GM21381 (cell line): ENCODE data around the gene DCAF5.

Experiments used
- ATAC-seq: cut with Tn5 transposase; IDR thresholded peaks from one replicate; pipeline ENCODE4 v1.9.1; 2021; ENCODE audit warnings: mild to moderate bottlenecking, moderate library complexity; ENCODE audit not compliant: unreplicated experiment

Gene DCAF5

DNA sequence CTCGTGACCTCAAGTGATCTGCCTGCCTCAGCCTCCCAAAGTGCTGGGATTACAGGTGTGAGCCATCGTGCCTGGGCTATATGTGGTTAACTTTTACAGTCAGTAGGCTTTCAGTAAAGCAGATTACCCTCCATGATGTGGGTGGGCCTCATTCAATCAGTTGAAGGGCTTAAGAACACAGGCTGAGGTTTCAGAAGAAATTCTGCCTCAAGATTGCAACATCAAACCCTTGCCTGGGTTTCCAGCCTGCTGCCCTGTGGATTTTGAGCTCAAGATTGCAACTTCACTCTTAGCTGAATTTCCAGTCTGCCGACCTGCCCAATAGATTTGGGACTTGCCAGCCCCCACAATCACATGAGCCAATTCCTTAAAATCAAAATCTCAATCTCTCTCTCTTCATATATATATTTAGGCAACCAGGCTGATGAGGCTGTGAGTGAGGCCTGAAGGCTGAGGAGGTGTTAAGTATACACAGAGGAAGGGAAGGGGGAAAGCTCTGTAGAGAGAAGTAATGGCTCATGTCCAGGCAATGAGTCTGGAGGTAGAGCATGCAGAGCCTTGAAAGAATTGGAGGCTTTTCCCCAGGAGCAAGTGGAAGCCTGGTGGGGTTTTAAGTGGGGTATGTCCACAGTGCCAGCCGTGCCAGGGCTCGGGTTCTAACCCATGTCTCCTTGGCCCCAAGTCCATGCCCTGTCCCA lies 140.5 kb downstream of the DCAF5 start:
- no peak for ATAC-seq

DNA sequence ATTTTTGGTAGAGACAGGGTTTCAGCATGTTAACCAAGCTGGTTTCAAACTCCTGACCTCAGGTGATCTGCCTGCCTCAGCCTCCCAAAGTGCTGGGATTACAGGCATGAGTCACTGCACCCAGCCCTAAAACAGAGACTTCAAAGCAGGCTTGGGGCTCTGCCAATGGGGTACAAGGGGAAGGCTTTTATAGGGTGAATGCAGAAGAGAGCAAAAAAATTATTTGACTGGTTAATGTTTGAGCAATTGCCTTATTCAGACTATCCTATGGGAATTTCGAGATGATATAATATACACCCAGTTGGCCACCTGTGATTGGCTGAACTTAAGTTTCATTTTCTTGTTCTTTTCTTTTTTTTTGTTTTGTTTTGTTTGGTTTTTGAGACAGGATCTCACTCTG lies 142.3 kb downstream of the DCAF5 start:
- ATAC-seq, result no peak

DNA sequence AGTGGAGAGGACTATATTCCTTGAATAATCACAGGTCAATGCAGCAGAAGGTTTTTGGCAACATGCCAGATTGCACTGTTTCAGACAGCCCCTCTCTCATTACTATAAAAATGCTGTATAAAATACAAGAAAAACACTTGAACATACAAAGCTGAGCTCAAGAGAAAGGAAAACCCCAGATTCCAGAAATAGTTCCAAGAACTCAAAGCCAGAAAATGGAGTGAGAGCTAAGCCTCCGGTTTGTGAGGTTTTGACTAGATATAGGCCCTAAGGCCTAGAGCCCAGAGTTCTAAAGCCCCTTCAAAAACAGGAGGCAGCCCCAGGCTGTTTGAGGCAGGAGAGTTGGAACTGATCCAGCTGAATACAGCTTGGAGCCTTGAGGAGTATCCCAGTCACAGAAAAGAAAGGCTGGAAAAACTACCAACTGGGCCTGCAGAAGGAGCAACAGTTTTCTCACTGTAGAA lies 144.5 kb downstream of the DCAF5 start:
- no peak for ATAC-seq

DNA sequence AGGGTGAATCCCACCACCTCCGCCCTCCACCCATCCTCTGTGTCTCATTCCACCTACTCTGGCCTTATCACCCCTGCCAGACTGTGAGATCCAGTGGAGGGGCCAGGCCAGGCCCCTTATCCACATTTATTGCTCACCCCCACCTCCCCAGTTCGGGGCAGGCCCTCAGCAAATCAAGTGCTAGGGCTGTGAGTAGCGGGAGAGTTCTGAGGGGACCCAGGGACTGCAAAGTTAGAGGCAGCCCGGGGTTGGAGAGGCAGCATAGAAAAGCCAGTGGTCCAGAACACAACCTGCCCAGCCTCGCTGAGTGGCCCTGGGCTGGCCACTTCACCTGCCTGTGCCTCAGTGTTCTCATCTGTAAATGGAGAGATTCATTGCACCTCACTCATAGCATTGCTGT lies 146.6 kb downstream of the DCAF5 start:
- ATAC-seq, result no peak

DNA sequence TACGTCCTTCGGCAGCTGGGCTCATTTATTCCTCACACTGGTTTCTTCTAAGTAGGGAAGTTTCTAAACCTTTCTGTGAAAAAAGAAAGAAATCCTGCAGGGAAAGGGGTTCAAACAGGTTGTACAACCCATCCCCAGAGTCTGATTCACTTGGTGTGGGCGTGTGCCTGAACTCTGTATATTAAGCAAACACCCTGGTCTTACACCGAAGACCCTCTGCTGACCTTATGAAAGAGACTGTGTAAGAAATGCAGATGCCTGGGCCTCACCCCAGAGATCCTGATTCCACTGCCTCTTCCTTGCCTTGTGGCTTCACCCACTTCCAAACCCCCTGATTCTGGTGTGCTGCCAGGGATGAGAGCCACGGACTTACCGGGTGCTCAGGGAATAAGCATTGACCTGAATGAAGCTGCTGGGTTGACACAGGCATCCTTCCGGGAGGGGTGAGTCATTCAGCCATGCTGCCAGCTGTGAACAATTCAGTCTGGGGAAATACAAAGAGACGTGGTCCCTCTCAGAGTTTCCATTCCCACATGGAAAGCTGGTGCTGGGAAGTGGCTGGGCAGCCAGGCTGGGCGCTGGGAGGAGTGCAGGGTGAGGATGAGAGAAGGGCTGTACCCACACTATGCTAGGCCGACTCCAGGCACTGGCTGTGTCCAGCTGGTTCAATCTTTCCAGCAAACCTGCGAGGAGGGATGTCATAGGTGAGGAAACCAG lies 147.3 kb downstream of the DCAF5 start:
- no peak for ATAC-seq

DNA sequence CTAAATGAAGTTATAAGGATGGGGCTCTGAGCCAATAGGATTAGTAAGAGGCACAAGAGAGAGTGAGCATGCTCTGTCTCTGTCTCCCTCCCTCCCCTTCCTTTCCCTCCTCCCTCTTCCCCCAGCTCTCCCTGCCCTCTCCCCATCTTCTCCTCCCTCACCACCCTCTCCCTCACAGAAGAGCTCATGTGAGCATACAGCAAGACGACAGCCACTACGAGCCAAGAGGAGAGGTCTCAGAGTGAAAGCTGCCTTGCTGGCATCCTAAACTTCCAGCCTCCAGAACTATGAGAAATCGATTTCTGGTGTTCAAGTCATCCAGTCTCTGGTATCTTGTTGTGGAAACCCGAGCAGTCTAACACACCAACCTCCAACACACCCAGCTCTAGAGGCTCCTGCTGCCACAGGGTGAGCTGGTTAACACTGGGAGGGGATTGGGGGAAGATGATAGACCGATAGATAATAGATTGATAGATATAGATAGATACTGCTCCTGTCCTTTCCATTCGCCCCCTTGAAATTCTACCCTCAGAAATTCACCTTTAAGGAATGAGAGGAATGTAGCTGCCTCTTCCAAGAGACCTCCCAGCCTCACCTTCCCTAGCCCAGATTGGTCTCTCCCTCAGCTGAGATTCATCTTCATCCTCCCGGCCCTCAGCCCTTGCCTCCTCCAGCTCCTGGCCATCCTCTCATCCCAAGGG lies 148.0 kb downstream of the DCAF5 start:
- ATAC-seq, result no peak

DNA sequence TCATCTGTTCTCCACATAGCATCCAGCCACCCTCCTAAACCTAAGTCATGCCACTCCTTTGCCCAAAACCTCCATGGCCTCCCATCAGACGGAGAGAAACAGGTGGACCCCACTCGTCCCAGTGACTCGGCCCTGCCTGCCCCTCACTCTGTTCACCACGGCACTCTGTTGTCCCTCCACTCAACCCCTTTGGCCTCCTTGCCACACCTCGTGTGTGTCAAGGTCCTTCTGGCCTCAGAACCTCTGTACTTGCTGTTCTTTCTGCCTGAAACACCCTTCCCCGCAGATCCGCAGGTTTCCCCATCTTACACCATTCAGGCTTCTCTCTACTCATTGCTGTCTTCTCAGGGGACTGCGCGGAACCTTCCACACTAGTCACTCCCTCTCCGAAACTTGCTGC lies 149.3 kb downstream of the DCAF5 start:
- no peak for ATAC-seq

DNA sequence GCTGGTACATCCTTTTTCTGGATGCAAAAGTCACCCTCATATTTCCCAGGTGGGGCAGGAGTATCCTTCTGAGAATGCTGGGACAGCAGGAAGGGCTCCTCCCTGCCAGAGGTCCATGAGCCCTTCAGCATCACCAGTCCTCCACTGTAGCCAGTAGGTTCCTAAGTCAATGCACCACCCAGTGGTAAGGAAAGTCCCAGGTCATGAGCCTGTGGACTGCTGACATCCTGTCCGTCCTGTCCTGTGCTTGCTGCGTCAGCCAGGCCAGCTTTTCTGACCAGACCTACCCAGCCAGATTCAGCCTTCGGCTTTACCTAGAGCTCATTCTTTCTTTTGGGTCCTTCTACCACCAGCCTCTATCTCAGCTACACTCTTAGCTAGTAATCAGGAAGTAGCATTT lies 150.8 kb downstream of the DCAF5 start:
- ATAC-seq, result no peak

DNA sequence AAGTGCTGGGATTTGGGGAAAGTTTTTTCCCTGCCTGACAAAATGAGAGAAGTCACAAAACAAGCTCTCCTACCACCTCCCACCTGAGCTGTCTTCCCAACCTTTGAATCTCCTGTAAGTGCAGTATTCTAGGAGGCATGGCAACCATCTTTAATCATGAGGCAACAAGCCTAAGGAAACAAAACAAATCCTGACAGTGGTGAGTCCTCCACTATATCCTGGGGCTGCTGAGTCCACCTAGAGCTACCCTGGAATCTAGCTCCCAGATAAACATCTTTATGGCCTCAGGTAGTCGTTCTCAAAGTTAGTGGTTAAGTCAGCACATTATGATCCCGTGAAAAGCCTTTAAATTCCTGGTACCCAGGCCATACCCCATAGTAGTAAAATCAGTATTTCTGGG lies 151.5 kb downstream of the DCAF5 start:
- ATAC-seq, result no peak
